CD14-positive monocyte (primary cell): ENCODE results near the gene ZNF611. TPM values are rescaled to one million over a fixed set of nuclear protein-coding genes. Genes with fewer than 3 reads are reported as not detected.

Source experiments
- DNase-seq, 3 donors: peaks; one replicate each; pipeline ENCODE4 v3.0.0-alpha.2; 2011 to 2022
- H2AFZ ChIP-seq: 2 replicates; pipeline ENCODE4 v1.6.0; 2012; ENCODE audit warnings: mild to moderate bottlenecking, low read depth, low read length, inconsistent platforms; ENCODE audit not compliant: insufficient read depth, poor library complexity, severe bottlenecking
- H3K27ac ChIP-seq, 2 donors: 1 replicate in 1 of 2; 2 replicates in 1 of 2; pipeline ENCODE4 v1.5.1; 2012 to 2013; ENCODE audit warnings: low read length in 2 of 2, control low read depth in 1 of 2, inconsistent platforms in 1 of 2, low read depth in 1 of 2, mild to moderate bottlenecking in 1 of 2
- H3K27me3 ChIP-seq, 2 donors: one replicate each; pipeline versions ENCODE4 v1.6.0 to v1.6.1; 2011 to 2013; ENCODE audit warnings: low read length in 2 of 2; ENCODE audit not compliant: control insufficient read depth in 2 of 2, insufficient read depth in 2 of 2
- H3K36me3 ChIP-seq, 2 donors: replicated peaks in 1 of 2; 1 replicate in 1 of 2; 2 replicates in 1 of 2; pipeline versions ENCODE4 v1.5.1 to v1.6.1; 2012 to 2013; ENCODE audit warnings: low read length in 2 of 2, control low read depth in 1 of 2, inconsistent platforms in 1 of 2, mild to moderate bottlenecking in 1 of 2; ENCODE audit not compliant: insufficient read depth in 2 of 2, control insufficient read depth in 1 of 2
- H3K4me1 ChIP-seq, 2 donors: 1 replicate in 1 of 2; 2 replicates in 1 of 2; pipeline versions ENCODE4 v1.5.1 to v1.6.1; 2012 to 2013; ENCODE audit warnings: low read length in 2 of 2, control low read depth in 1 of 2, inconsistent platforms in 1 of 2, mild to moderate bottlenecking in 1 of 2, moderate library complexity in 1 of 2; ENCODE audit not compliant: insufficient read depth in 2 of 2, control insufficient read depth in 1 of 2
- H3K4me2 ChIP-seq: replicated peaks from 2 replicates; pipeline ENCODE3; 2012; ENCODE audit warnings: low read length, moderate library complexity, mild to moderate bottlenecking; ENCODE audit not compliant: poor library complexity, severe bottlenecking; ENCODE audit errors: extremely low read depth
- H3K4me3 ChIP-seq, 3 experiments: fragments of 200-600 bp in 1 of 3; sonication (generic) in 1 of 3; replicated peaks in 1 of 3; 1 replicate in 2 of 3; 2 replicates in 1 of 3; pipeline ENCODE4 v1.5.1; 2011 to 2013; ENCODE audit warnings: low read length in 3 of 3, mild to moderate bottlenecking in 3 of 3, control low read depth in 2 of 3, low read depth in 2 of 3, inconsistent platforms in 1 of 3, moderate library complexity in 1 of 3
- H3K79me2 ChIP-seq: 2 replicates; pipeline ENCODE4 v1.6.0; 2012; ENCODE audit warnings: mild to moderate bottlenecking, control low read depth, inconsistent platforms, low read length, moderate library complexity; ENCODE audit not compliant: insufficient read depth
- H3K9ac ChIP-seq: 2 replicates; pipeline ENCODE4 v1.6.0; 2017; ENCODE audit warnings: low read length, mild to moderate bottlenecking; ENCODE audit not compliant: insufficient read depth, poor library complexity, severe bottlenecking
- H3K9me3 ChIP-seq, 2 donors: replicated peaks in 1 of 2; 1 replicate in 1 of 2; 2 replicates in 1 of 2; pipeline versions ENCODE4 v1.5.1 to v1.6.1; 2012 to 2013; ENCODE audit warnings: low read length in 2 of 2, control low read depth in 1 of 2; ENCODE audit not compliant: control insufficient read depth in 1 of 2, insufficient read depth in 1 of 2
- H4K20me1 ChIP-seq: 2 replicates; pipeline ENCODE4 v1.6.0; 2012; ENCODE audit warnings: mild to moderate bottlenecking, low read length, control low read depth, moderate library complexity; ENCODE audit not compliant: insufficient read depth
- H3K27ac Mint-ChIP-seq, 7 donors: one replicate each; pipeline ENCODE4 v1.8.0; 2020; ENCODE audit warnings: mild to moderate bottlenecking in 7 of 7, mixed read lengths in 7 of 7, moderate library complexity in 6 of 7, inconsistent platforms in 2 of 7
- H3K27me3 Mint-ChIP-seq, 3 donors: one replicate each; pipeline ENCODE4 v1.8.0; 2021 to 2022; ENCODE audit warnings: low read depth in 3 of 3, mild to moderate bottlenecking in 3 of 3, mixed read lengths in 3 of 3, moderate library complexity in 3 of 3, inconsistent platforms in 1 of 3
- H3K36me3 Mint-ChIP-seq, 2 donors: one replicate each; pipeline ENCODE4 v1.8.0; 2020; ENCODE audit warnings: mixed read lengths in 2 of 2, inconsistent platforms in 1 of 2, mild to moderate bottlenecking in 1 of 2
- H3K4me1 Mint-ChIP-seq: one replicate; pipeline ENCODE4 v1.8.0; 2020; ENCODE audit warnings: mild to moderate bottlenecking, mixed read lengths
- H3K4me3 Mint-ChIP-seq, 2 donors: one replicate each; pipeline ENCODE4 v1.8.0; 2020; ENCODE audit warnings: mild to moderate bottlenecking in 2 of 2, mixed read lengths in 2 of 2, moderate library complexity in 1 of 2
- H3K9me3 Mint-ChIP-seq, 7 donors: one replicate each; pipeline ENCODE4 v1.8.0; 2020 to 2022; ENCODE audit warnings: mixed read lengths in 7 of 7, mild to moderate bottlenecking in 6 of 7, moderate library complexity in 6 of 7, inconsistent platforms in 2 of 7
- WGBS: methylation state at CpG from one replicate; pipeline ENCODE4 v1.1.5; 2013; ENCODE audit warnings: missing lambda C conversion rate; ENCODE audit not compliant: insufficient coverage; 5-methylcytosine and 5-hydroxymethylcytosine counted together
- intact Hi-C, 2 donors: fragments of 100-400 bp; cut with micrococcal nuclease; formaldehyde crosslinking; loops; one replicate each; pipeline versions ENCODE4 v1.15.0 to v1.15.1; 2023
- polyA plus RNA-seq, 3 donors: library from polyadenylated mRNA; depleted of rRNA in 1 of 3; unstranded in 2 of 3; stranded (reverse) in 1 of 3; fragments of 300-500 nt in 2 of 3; fragments of >200 nt in 1 of 3; fragmentation: Illumina TruSeq in 2 of 3; gene quantifications; 1 replicate in 2 of 3; 2 replicates in 1 of 3; pipeline ENCODE4 v1.2.3, GENCODE V29; 2012 to 2021
- TF ChIP-seq, protein P1 (sequence below): fragments of 200-600 bp; IDR thresholded peaks from one replicate; pipeline ENCODE4 v1.8.0; 2022; ENCODE audit warnings: antibody characterized with exemption, mild to moderate bottlenecking

The ZNF611 gene
- polyA plus RNA-seq, 3 donors = 5.5 to 20.2 (median 12.0) TPM

DNA sequence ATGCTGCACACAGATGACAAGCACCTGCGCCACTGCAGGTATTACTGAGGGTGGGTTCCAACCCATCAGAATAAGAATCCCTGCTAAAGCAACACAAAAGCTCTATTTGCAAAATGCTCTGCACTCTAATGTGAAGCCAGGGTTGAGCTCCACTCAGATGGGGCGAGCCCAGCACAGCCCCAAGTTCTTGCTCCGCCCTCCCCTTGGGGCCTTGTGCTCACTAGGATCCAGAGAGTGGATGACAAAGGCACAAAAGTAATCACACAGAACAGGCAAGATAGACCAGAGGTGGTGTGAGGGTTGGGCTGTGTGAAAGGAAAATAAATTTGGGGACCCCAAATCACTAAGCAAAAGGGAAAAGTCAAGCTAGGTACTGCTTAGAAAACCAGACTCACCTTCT is 8.2 kb upstream of the ZNF611 start:
- H3K27me3 ChIP-seq = no peaks in the 10 kb centered on the region
- H2AFZ ChIP-seq = no peak overlapping the region
- intact Hi-C loops = no loop called here
- H3K36me3 Mint-ChIP-seq = no peaks in the 10 kb centered on the region
- H4K20me1 ChIP-seq = no peaks in the 10 kb centered on the region
- peaks cover 0 to 2% (median 0%) of the 10 kb centered on the region in 3 donors for H3K27me3 Mint-ChIP-seq
- H3K36me3 ChIP-seq = no peaks in the 10 kb centered on the region
- DNase-seq = no peak
- TF ChIP-seq, protein P1, sequence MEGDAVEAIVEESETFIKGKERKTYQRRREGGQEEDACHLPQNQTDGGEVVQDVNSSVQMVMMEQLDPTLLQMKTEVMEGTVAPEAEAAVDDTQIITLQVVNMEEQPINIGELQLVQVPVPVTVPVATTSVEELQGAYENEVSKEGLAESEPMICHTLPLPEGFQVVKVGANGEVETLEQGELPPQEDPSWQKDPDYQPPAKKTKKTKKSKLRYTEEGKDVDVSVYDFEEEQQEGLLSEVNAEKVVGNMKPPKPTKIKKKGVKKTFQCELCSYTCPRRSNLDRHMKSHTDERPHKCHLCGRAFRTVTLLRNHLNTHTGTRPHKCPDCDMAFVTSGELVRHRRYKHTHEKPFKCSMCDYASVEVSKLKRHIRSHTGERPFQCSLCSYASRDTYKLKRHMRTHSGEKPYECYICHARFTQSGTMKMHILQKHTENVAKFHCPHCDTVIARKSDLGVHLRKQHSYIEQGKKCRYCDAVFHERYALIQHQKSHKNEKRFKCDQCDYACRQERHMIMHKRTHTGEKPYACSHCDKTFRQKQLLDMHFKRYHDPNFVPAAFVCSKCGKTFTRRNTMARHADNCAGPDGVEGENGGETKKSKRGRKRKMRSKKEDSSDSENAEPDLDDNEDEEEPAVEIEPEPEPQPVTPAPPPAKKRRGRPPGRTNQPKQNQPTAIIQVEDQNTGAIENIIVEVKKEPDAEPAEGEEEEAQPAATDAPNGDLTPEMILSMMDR = no peak
- H3K9me3 Mint-ChIP-seq = peaks cover 7 to 51% (median 26%) of the 10 kb centered on the region in 7 donors
- H3K27ac ChIP-seq = no peak overlapping the region
- H3K79me2 ChIP-seq = no peaks in the 10 kb centered on the region
- H3K9me3 ChIP-seq = peaks cover 12 to 14% of the 10 kb centered on the region in 2 donors
- WGBS = 100% methylated on average over 2 of the region's 3 CpGs
- H3K4me2 ChIP-seq = no peak overlapping the region
- H3K4me1 ChIP-seq = no peaks in the 10 kb centered on the region
- H3K4me1 Mint-ChIP-seq = no peaks in the 10 kb centered on the region
- H3K27ac Mint-ChIP-seq = no peak overlapping the region
- no peak overlapping the region for H3K4me3 ChIP-seq
- no peak overlapping the region for H3K4me3 Mint-ChIP-seq
- no peak overlapping the region for H3K9ac ChIP-seq

DNA sequence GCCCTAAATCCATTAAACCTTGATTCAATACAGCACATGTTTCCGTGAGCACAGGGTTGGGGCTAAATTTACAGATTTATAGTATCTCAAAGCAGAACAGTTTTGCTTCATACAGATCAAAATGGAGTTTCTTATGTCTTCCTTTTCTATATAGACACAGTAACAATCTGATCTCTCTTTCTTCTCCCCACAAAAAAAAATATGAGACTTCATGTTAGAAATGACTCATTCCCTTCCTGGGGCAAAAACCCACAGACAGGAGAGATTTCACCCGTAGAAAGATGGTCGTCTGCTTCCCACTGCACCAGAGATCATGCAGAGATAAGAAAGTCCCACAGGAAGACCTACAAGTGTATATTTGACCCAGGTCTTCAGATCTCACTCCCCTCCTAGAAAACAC is 7.7 kb upstream of the ZNF611 start:
- H3K9ac ChIP-seq = no peak overlapping the region
- no peak overlapping the region for H3K27ac ChIP-seq
- Mint-ChIP-seq H3K4me1 (no peaks in the 10 kb centered on the region), H3K27me3 (peaks cover 0 to 2% (median 0%) of the 10 kb centered on the region in 3 donors), H3K9me3 (peaks cover 8 to 52% (median 31%) of the 10 kb centered on the region in 7 donors), H3K4me3 (peak overlapping the region in 1 of 2 donors; percentile 4), H3K36me3 (no peaks in the 10 kb centered on the region), H3K27ac (no peak overlapping the region)
- H3K27me3 ChIP-seq = no peaks in the 10 kb centered on the region
- no peak for DNase-seq
- no peak overlapping the region for H3K4me3 ChIP-seq
- H4K20me1 ChIP-seq = no peaks in the 10 kb centered on the region
- no peak overlapping the region for H3K4me2 ChIP-seq
- no peak overlapping the region for H2AFZ ChIP-seq
- no peaks in the 10 kb centered on the region for H3K79me2 ChIP-seq
- 0% methylated on average over 2 of the region's 3 CpGs for WGBS
- no peaks in the 10 kb centered on the region for H3K36me3 ChIP-seq
- TF ChIP-seq, protein P1 = no peak
- intact Hi-C loops = no loop called here
- H3K4me1 ChIP-seq = no peaks in the 10 kb centered on the region
- H3K9me3 ChIP-seq = peaks cover 12 to 14% of the 10 kb centered on the region in 2 donors
